Measurements from ENCODE around the gene COL16A1. TPM values are rescaled to one million over a fixed set of nuclear protein-coding genes. Genes with fewer than 3 reads are reported as not detected.

The COL16A1 gene
- total and polyA plus RNA-seq, 2 of the 13 experiments (the other 11 are each of a cell fraction or from before 2014, with no cell fraction given): 4.3 to 12.2 TPM

- TF ChIP-seq ZNF407 (CRISPR knock-in tag; IDR thresholded peaks at IDR 0.05; ENCODE audit: not compliant biosample characterization): peak; percentile 71
- peak; percentile 50; the same call in 1 of the 2 replicates for TF ChIP-seq ZBTB4 (CRISPR knock-in tag; IDR thresholded peaks at IDR 0.05; ENCODE audit: borderline replicate concordance)
- no peak for TF ChIP-seq CBX1 (IDR thresholded peaks at IDR 0.05; ENCODE audit: low read depth)
- TF ChIP-seq TEAD2 (CRISPR knock-in tag; IDR thresholded peaks at IDR 0.05): no peak
- TF ChIP-seq ZHX1 (CRISPR knock-in tag; IDR thresholded peaks at IDR 0.05; ENCODE audit: low read depth): no peak
- TF ChIP-seq DZIP1 (CRISPR knock-in tag; IDR thresholded peaks at IDR 0.05): no peak
- no peak; the same call in 1 of the 2 replicates for TF ChIP-seq ZFP41 (CRISPR knock-in tag; IDR thresholded peaks at IDR 0.05; ENCODE audit: borderline replicate concordance)
- no peak for TF ChIP-seq SP1 (IDR thresholded peaks at IDR 0.05)
- peak; percentile 79 for TF ChIP-seq SP1 (CRISPR knock-in tag; IDR thresholded peaks at IDR 0.05)
- 0 out of 2 replicates have a peak, but pooled peaks have one; percentile 51 for TF ChIP-seq FOXO1 (CRISPR knock-in tag; IDR thresholded peaks at IDR 0.05)
Measured at GRCh38 chr1:31715087-31715872, 11.5 kb upstream of the COL16A1 start (continued).
